ENCODE results near the gene CSAD. TPM values are rescaled to one million over a fixed set of nuclear protein-coding genes. Genes with fewer than 3 reads are reported as not detected.

Gene CSAD
- total and polyA plus RNA-seq, 2 experiments from 2014 or later = 8.6 to 14.2 TPM

DNA sequence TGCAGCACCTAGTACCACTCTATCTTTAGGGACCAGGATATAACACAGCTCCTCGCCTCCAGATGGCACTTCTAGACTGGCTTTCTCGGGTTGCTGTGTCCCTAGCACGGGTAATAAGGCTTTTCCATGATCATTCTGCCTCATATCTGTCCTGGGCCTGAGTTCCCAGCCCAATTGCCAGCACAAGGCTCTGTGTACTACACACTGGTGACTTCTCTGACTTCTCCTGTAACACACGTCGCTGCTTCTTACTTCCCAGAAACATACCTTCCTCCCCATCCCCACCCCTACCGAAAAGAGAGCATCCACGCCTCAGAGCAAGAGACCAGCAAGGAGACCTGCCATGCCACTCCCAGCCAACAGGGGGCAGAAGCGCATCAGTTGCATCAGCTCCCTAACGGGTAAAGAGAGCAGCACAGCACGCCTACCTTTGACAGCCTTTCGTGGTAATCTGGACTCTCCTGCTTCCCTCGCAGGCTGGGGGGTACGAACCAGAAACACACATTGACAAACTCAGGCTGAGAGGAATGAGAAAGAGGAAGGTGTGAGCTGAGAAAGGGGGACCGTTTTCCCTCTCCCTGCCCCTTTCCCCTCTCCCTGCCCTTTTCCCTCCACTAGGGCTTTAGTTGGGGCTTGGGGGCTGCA, 21.4 kb downstream of the CSAD start:
- no peaks in the 10 kb centered on the region for H3F3A ChIP-seq (ENCODE audit: insufficient read depth)
- H3K4me3 ChIP-seq = no peak overlapping the region
- H3K4me1 ChIP-seq (ENCODE audit: insufficient read depth) = no peaks in the 10 kb centered on the region
- DNase-seq = peak; percentile 75
- H3K27ac ChIP-seq = no peak overlapping the region
- no peak overlapping the region for H3K4me2 ChIP-seq (ENCODE audit: unreplicated experiment)
- in situ Hi-C loops (cut with MboI) = no loop called here
- 6 to 9% methylated on average over 14 of the region's 14 CpGs for WGBS, 2 experiments (ENCODE audit: low coverage in 1 of 2, low lambda C conversion rate in 2 of 2, missing lambda C conversion rate in 2 of 2)
- no peaks in the 10 kb centered on the region for H3K9me2 ChIP-seq (ENCODE audit: insufficient read depth)
- H2AFZ ChIP-seq = peak overlapping the region; percentile 79
- no peaks in the 10 kb centered on the region for H3K27me3 ChIP-seq (replicated peaks; ENCODE audit: insufficient read depth)
- no peaks in the 10 kb centered on the region for H3K9me3 ChIP-seq (ENCODE audit: low read depth)
- H3K36me3 ChIP-seq (ENCODE audit: low read depth) = peaks cover 11% of the 10 kb centered on the region; the same call in 1 of the 2 replicates
- no peaks in the 10 kb centered on the region for H3K79me2 ChIP-seq (ENCODE audit: insufficient read depth)
- TF ChIP-seq EZH2phosphoT487 (IDR thresholded peaks at IDR 0.05; ENCODE audit: insufficient read depth, low read depth) = no peak
- no peak for TF ChIP-seq EZH2 (IDR thresholded peaks at IDR 0.05; ENCODE audit: insufficient read depth, poor library complexity, severe bottlenecking)
- no peaks in the 10 kb centered on the region for H4K20me1 ChIP-seq (ENCODE audit: insufficient read depth)
- no peak overlapping the region for H3K9ac ChIP-seq

DNA sequence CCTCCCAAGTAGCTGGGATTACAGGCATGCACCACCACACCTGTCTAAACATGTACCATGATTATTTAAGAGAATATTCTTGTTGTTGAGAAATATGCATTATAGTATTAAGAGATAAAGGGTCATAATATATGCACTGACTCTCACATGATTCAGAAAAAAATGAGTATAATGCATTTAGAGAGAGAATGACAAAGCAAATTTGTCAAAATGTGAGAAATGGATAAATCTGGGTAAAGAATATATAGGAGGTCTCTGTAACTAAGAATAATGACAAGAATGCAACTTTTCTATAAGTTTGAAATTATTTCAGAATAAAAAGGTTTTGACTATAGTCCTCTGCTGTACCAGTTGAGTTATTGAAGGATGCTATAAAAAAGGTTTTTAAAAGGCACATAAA, 28.3 kb downstream of the CSAD start:
- Histone ChIP-seq H3K79me2 (ENCODE audit: insufficient read depth) (no peaks in the 10 kb centered on the region), H3K4me1 (ENCODE audit: insufficient read depth) (no peaks in the 10 kb centered on the region), H3F3A (ENCODE audit: insufficient read depth) (peaks cover under 1% of the 10 kb centered on the region), H3K36me3 (ENCODE audit: low read depth) (no peaks in the 10 kb centered on the region), H4K20me1 (ENCODE audit: insufficient read depth) (no peaks in the 10 kb centered on the region), H3K27me3 (replicated peaks; ENCODE audit: insufficient read depth) (no peaks in the 10 kb centered on the region), H2AFZ (no peak overlapping the region), H3K4me3 (no peak overlapping the region), H3K9me3 (ENCODE audit: low read depth) (no peaks in the 10 kb centered on the region), H3K4me2 (ENCODE audit: unreplicated experiment) (no peak overlapping the region), H3K9ac (no peak overlapping the region), H3K9me2 (ENCODE audit: insufficient read depth) (no peaks in the 10 kb centered on the region), H3K27ac (no peak overlapping the region)
- no peak for DNase-seq
- TF ChIP-seq EZH2phosphoT487 (IDR thresholded peaks at IDR 0.05; ENCODE audit: insufficient read depth, low read depth) = no peak
- no peak for TF ChIP-seq EZH2 (IDR thresholded peaks at IDR 0.05; ENCODE audit: insufficient read depth, poor library complexity, severe bottlenecking)
- in situ Hi-C loops (cut with MboI) = no loop called here

DNA sequence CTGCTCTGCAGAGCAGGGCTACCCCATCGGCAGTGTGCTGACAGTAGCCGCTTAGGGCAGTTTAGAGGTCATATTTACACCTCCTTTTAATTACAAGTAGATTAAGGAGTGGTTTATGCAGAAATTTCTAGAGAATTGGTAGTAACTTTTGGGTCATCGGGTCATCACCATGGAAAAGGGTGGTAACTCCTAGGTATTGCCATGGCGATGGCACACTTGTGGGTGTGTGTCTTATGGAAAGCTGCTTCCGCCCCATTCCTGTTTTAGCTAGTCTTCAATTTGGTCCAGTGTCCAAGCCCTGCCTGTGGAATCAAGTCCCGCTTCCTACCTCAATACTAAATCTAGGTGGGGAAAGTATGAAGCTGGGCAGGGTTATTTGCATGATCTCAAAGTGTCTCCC, 29.7 kb downstream of the CSAD start:
- H3K9ac ChIP-seq = no peak overlapping the region
- in situ Hi-C loops (cut with MboI) = no loop called here

DNA sequence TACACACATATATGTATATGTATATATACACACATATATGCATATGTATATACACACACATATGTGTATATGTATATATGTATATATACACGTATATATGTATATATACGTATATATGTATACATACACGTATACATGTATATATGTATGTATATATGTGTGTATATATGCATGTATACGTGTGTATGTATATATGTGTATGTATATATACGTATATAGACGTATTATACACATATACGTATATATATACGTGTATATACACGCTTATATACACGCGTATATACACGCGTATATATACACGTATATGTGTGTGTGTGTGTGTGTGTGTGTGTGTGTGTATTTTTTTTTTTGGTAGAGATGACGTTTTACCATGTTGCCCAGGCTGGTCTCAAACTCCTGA, 33.1 kb downstream of the CSAD start:
- 81 to 84% methylated on average over 15 of the region's 15 CpGs for WGBS, 2 experiments (ENCODE audit: low coverage in 1 of 2, low lambda C conversion rate in 2 of 2, missing lambda C conversion rate in 2 of 2)
- TF ChIP-seq EZH2phosphoT487 (IDR thresholded peaks at IDR 0.05; ENCODE audit: insufficient read depth, low read depth) = no peak
- in situ Hi-C loops (cut with MboI) = no loop called here
- Histone ChIP-seq H3K27ac (no peak overlapping the region), H3K9me2 (ENCODE audit: insufficient read depth) (no peaks in the 10 kb centered on the region), H3K27me3 (replicated peaks; ENCODE audit: insufficient read depth) (no peaks in the 10 kb centered on the region), H3K9me3 (ENCODE audit: low read depth) (no peaks in the 10 kb centered on the region), H3K4me2 (ENCODE audit: unreplicated experiment) (no peak overlapping the region), H3K36me3 (ENCODE audit: low read depth) (no peaks in the 10 kb centered on the region), H3K9ac (no peak overlapping the region), H3K4me3 (no peak overlapping the region), H3F3A (ENCODE audit: insufficient read depth) (peaks cover 9% of the 10 kb centered on the region), H3K79me2 (ENCODE audit: insufficient read depth) (no peaks in the 10 kb centered on the region), H2AFZ (no peak overlapping the region), H3K4me1 (ENCODE audit: insufficient read depth) (peaks cover 3% of the 10 kb centered on the region; the same call in 1 of the 2 replicates), H4K20me1 (ENCODE audit: insufficient read depth) (no peaks in the 10 kb centered on the region)
- no peak for DNase-seq

More for the DNA sequence above, 29.7 kb downstream of the CSAD start:
- H3K9me2 ChIP-seq (ENCODE audit: insufficient read depth) = no peaks in the 10 kb centered on the region
- 85 to 90% methylated on average over 6 of the region's 6 CpGs for WGBS, 2 experiments (ENCODE audit: low coverage in 1 of 2, low lambda C conversion rate in 2 of 2, missing lambda C conversion rate in 2 of 2)
- DNase-seq = no peak
- no peaks in the 10 kb centered on the region for H3K9me3 ChIP-seq (ENCODE audit: low read depth)
- H4K20me1 ChIP-seq (ENCODE audit: insufficient read depth) = no peaks in the 10 kb centered on the region
- H3F3A ChIP-seq (ENCODE audit: insufficient read depth) = peaks cover 9% of the 10 kb centered on the region
- TF ChIP-seq EZH2 (IDR thresholded peaks at IDR 0.05; ENCODE audit: insufficient read depth, poor library complexity, severe bottlenecking) (no peak), EZH2phosphoT487 (IDR thresholded peaks at IDR 0.05; ENCODE audit: insufficient read depth, low read depth) (no peak)
- H3K27me3 ChIP-seq (replicated peaks; ENCODE audit: insufficient read depth) = no peaks in the 10 kb centered on the region
- H3K36me3 ChIP-seq (ENCODE audit: low read depth) = no peaks in the 10 kb centered on the region
- no peaks in the 10 kb centered on the region for H3K4me1 ChIP-seq (ENCODE audit: insufficient read depth)
- no peaks in the 10 kb centered on the region for H3K79me2 ChIP-seq (ENCODE audit: insufficient read depth)
- no peak overlapping the region for H3K4me2 ChIP-seq (ENCODE audit: unreplicated experiment)
- H3K27ac ChIP-seq = no peak overlapping the region
- H2AFZ ChIP-seq = no peak overlapping the region
- H3K4me3 ChIP-seq = no peak overlapping the region

DNA sequence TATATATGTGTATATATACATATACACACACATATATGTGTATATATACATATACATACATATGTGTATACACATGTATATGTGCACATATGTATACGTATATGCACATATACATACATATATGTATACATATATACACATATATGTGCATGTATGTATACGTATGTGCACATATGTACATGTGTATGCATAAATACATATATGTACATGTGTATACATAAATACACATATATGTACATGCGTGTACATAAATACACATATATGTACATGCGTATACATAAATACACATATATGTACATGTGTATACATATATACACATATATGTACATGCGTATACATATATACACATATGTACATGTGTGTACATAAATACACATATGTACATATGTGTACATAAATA, 33.5 kb downstream of the CSAD start:
- Histone ChIP-seq H3K9me2 (ENCODE audit: insufficient read depth) (no peaks in the 10 kb centered on the region), H3K27me3 (replicated peaks; ENCODE audit: insufficient read depth) (no peaks in the 10 kb centered on the region), H4K20me1 (ENCODE audit: insufficient read depth) (no peaks in the 10 kb centered on the region), H3K36me3 (ENCODE audit: low read depth) (no peaks in the 10 kb centered on the region), H3K9me3 (ENCODE audit: low read depth) (no peaks in the 10 kb centered on the region), H3K4me2 (ENCODE audit: unreplicated experiment) (no peak overlapping the region), H3K4me1 (ENCODE audit: insufficient read depth) (peaks cover 3% of the 10 kb centered on the region; the same call in 1 of the 2 replicates), H3F3A (ENCODE audit: insufficient read depth) (peaks cover 9% of the 10 kb centered on the region), H3K9ac (no peak overlapping the region), H3K79me2 (ENCODE audit: insufficient read depth) (no peaks in the 10 kb centered on the region), H2AFZ (no peak overlapping the region), H3K4me3 (no peak overlapping the region), H3K27ac (no peak overlapping the region)
- 91 to 96% methylated on average over 5 of the region's 5 CpGs for WGBS, 2 experiments (ENCODE audit: low coverage in 1 of 2, low lambda C conversion rate in 2 of 2, missing lambda C conversion rate in 2 of 2)
- in situ Hi-C loops (cut with MboI) = no loop called here
- TF ChIP-seq EZH2phosphoT487 (IDR thresholded peaks at IDR 0.05; ENCODE audit: insufficient read depth, low read depth) (no peak), EZH2 (IDR thresholded peaks at IDR 0.05; ENCODE audit: insufficient read depth, poor library complexity, severe bottlenecking) (no peak)
- no peak for DNase-seq
